GM21528 (cell line): Measurements from ENCODE around the gene GSE1.

Experiments used
- ATAC-seq: cut with Tn5 transposase; IDR thresholded peaks from one replicate; pipeline ENCODE4 v1.9.1; 2021; ENCODE audit warnings: mild to moderate bottlenecking, moderate library complexity; ENCODE audit not compliant: unreplicated experiment, low FRiP score

Gene GSE1

DNA sequence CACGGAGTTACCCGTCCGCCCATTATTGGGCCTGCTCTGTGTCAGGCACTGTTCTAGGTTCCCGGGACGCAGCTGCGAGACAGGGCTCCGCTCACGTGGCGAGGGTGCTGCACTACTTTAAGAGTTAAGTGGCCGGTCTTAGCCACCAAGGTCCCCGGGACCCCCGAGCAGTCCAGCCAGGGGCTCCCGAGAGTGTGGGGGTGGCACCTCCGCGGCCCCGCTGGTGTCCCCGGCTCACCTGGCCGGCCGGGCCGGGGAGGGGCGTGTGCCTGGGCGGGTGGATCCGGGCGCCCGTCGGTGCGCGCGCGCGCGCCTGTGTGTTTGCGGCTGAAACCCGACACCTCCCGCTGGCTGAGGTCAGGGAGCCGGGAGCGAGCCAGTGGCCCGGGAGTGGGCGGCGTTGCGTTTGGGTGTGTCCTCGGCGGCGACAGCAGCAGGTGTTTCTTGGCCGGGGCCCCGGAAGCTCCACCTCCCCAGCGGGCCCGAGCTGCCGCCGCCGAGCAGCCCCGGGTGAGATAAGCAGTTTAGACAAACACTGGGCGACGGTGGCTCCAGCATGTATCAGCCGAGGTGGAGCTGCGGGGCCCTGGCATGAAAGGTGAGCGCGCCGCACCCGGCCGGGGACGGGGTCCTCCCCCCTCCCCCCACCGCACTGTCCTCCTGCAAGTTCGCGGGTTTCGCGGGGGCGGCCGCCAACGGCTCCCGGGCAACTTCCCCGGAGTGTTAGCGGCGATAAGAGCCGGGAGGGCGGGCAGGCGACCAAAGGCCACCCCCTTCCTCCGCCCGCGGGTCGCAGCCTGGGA is at the start of gene GSE1:
TSS of gene GSE1 (plus strand) at position 522 of the 803 bp plus-strand sequence. CDS start at position 592, 70 bp downstream.
- peak; percentile 44 for ATAC-seq

DNA sequence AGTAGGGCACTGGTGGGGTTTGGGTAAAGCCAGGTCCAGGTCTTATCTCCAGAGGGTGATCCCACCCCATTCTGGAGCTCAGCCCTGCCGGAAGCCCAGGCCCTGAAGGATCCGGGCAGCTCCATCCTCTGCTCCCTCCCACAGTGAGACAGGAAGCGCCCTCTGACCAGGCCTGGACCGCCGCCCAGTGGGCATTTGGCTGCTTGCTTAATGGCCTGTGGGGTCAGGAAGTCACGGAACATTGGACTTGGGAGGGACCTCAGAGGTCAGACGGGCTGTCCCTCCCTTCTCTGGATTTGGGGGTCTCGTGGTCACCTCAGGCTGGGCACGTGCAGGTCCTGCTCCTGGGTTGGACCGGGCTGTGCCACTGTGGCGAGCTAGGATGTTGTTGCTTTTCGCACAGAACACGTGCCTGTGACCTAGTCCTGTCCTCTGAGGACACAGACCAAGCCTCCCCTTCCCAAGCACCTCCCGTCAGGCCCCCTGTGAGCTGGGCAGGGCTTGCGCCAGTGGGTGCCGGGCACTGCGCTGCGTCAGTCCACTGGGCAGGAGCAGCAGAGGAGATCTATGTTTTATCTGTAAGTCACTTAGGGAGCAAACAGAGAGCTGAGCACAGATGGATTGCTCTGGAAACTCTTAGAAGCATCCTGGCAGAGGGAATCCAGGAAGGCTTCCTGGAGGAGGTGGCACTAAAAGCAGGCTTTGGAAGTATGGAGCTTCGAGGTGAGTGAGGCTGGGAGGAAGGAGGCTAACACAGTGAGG is 49.4 kb upstream of the GSE1 start:
- no peak for ATAC-seq

DNA sequence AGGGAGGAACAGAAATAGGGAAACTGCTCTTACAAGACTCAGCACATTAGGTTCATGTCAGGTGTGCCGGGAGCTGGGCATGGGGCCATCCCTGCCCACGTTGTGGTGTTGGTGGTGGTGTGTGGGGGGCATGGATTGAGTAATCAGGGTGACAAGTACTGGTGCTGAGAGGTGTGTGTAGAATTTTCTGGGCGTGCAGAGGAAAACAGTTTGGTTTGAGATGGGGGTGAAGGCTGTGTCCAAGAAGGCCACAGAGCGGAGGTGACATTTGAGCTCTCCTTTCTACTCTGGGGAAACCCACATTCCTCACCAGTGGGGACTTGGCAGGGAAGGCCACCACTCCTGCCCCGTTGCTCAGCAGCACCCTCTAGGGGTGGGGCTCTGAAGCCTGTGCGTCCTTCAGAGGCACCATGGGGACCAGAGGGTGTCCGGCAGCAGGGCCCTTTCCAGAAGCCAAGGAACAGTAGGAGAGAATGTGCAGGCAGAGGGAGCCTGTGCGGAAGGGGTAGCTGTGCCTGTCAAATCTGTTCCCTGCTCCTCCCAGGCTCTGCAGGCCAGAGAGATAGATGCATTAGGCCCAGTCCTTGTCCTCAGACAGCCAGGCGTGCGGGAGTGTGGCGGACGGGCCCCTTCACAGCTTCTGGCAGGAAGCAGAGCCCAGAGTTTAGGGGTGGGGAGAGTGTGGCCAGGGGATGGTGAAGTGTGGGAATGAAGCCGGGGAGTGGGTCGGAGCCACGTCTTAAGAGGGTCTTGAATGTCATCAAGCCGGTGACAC is 48.7 kb upstream of the GSE1 start:
- no peak for ATAC-seq

- ATAC-seq: no peak
These were observed 47.8 kb upstream of the GSE1 start for GRCh38 chr16:85565340-85565739.

- ATAC-seq: no peak
These were observed 47.2 kb upstream of the GSE1 start for GRCh38 chr16:85565801-85566526.

DNA sequence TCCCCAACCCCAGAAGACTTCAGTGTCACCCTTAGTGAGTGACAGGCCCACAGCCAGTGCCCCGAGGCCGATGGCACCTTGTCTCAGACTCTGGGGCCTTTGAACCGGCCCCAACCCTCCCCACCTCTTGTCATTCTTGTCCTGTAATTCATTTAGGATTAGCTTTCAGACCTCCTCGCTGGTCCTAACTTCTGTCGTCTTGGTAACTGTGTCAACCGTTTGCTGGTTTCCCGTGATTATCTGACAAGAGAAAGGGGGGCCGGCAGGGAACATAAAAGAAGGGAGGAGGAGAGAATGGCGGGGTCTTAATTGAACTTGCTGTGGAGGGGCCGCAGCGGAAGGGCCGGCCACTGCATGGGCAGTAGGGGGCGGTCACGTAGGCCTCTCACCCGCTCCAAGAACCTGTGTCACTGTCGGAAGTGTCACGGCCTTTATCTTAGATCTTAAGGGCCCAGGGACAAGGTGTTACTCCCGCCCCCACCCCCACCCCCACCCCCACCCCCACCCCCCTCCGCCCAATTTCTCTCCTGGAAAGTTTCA is 46.5 kb upstream of the GSE1 start:
- no peak for ATAC-seq

GRCh38 chr16:85567101-85567866 is 45.8 kb upstream of the GSE1 start:
- no peak for ATAC-seq

GRCh38 chr16:85567935-85568334 is 45.2 kb upstream of the GSE1 start:
- no peak for ATAC-seq

DNA sequence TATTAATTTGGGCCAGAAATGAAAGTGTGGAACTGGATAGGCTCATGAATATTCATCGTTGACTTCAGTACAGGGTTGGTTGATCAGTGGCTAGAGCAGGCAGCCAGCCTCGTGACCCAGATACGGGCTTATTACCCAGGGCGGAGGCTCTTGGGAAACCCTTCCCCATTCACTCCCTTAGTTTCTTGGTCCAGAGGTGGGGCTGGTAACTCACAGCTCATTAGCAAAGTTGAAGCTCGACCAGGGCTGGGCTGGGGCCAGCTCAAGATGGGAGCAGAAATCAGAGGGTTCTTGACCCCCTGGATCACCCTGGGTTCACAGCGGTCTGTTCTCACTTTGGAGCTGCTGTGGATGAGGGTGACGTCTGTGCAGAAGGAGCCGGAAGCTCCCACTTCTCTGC is 44.6 kb upstream of the GSE1 start:
- ATAC-seq: no peak

- ATAC-seq: no peak
These were observed 44.0 kb upstream of the GSE1 start for GRCh38 chr16:85569039-85569614.

GRCh38 chr16:85569615-85570212 is 43.4 kb upstream of the GSE1 start:
- peak; percentile 68 for ATAC-seq

DNA sequence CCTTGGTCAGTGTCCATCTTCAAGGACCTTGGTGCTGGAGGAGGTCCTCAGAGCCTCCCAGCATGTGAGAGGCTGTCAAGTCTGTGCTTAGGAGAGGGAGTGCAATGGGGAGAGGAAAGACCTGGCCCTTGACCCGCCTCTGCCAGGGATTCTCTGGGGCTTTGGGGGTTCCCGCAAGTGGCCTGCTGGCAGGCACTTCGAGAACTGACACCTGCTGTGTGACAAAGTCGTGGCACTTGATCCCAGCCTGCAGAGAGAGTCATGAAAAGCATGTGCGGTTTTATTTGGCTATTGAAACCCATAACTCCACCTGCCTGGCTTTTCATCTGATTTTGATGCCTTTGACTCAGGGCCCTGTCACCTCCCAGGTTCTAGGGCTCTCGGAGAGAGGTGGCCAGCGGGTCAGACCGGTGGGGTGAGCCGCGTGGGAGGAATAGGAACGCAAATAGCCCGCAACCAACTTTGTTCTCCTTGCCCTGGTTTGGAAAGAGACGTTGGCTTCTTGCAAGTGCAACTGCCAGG is 42.8 kb upstream of the GSE1 start:
- ATAC-seq: peak; percentile 23

- peak; percentile 34 for ATAC-seq
These were observed 42.2 kb upstream of the GSE1 start for GRCh38 chr16:85570735-85571562.

DNA sequence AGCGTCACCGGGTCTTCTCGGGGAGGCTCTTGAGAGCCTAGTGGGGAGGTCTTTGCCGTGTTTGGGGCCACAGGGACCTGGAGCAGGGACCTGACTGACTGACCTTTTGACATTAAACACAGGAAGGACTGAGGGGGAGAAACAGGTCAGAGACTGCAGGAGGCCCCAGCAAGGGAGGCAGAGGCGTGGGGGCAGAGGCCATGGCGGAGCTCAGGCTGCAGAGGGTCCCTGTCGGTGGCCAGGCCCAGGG is 41.6 kb upstream of the GSE1 start:
- ATAC-seq: peak; percentile 4

GRCh38 chr16:85571813-85572619 is 41.1 kb upstream of the GSE1 start:
- peak; percentile 23 for ATAC-seq

- ATAC-seq: no peak
These were observed 40.0 kb upstream of the GSE1 start for GRCh38 chr16:85573045-85573695.
